GM12878 (cell line): ENCODE data around the gene GCC2. TPM values are rescaled to one million over a fixed set of nuclear protein-coding genes. Genes with fewer than 3 reads are reported as not detected.

Source experiments
- ATAC-seq: fragments of 200-7000 bp; cut with Tn5 transposase; 3 replicates; pipeline ENCODE4 v1.9.1; 2020; ENCODE audit warnings: mild to moderate bottlenecking, moderate library complexity
- BruUV-seq: library from RNA; stranded (reverse); fragments of 400-500 nt; replicated peaks from 2 replicates; lab custom pipeline; 2021; lab: Mats Ljungman, UMichigan
- CTCF ChIA-PET: fragments of 300-600 bp; sonication (Branson Sonifier 250); formaldehyde crosslinking; extraction: SDS; loops from one replicate; lab custom pipeline; 2021; ENCODE audit warnings: inconsistent platforms; lab: Yijun Ruan, JAX
- POLR2A ChIA-PET: fragments of 350-600 bp; formaldehyde crosslinking; extraction: SDS; loops from one replicate; lab custom pipeline; 2021; ENCODE audit warnings: inconsistent platforms; lab: Charles Lee
- RAD21 ChIA-PET: fragments of 300-600 bp; sonication (Branson Sonifier 250); formaldehyde crosslinking; loops from one replicate; lab custom pipeline; 2023; ENCODE audit warnings: antibody characterized with exemption; ENCODE audit not compliant: unreplicated experiment; lab: Charles Lee
- SMC1A ChIA-PET: fragments of 300-600 bp; sonication (Branson Sonifier 250); formaldehyde crosslinking; loops from one replicate; lab custom pipeline; 2023; ENCODE audit not compliant: unreplicated experiment, uncharacterized antibody; lab: Charles Lee
- DNase-seq: peaks from one replicate; pipeline ENCODE4 v3.0.0-alpha.2; 2011; ENCODE audit warnings: low read depth, low spot score
- FAIRE-seq: peaks from 3 replicates; lab custom pipeline; 2011; peaks lifted over from hg19 to GRCh38; lab: Jason Lieb, UNC
- H2AFZ ChIP-seq: 2 replicates; pipeline ENCODE4 v1.6.0; 2011; ENCODE audit warnings: low read depth, low read length, control low read depth; ENCODE audit not compliant: control insufficient read depth
- H3K27ac ChIP-seq: 2 replicates; pipeline ENCODE4 v1.5.1; 2011; ENCODE audit warnings: control low read depth; ENCODE audit not compliant: control insufficient read depth, insufficient read depth
- H3K27me3 ChIP-seq, 2 experiments: replicated peaks in 1 of 2; 2 replicates each; pipeline versions ENCODE4 v1.6.0 to v1.6.1; 2011; ENCODE audit warnings: low read length in 1 of 2; ENCODE audit not compliant: control insufficient read depth in 2 of 2, insufficient read depth in 2 of 2
- H3K36me3 ChIP-seq, 2 experiments: 2 replicates each; pipeline ENCODE4 v1.5.1; 2011; ENCODE audit warnings: low read length in 1 of 2; ENCODE audit not compliant: control insufficient read depth in 2 of 2, insufficient read depth in 2 of 2
- H3K4me1 ChIP-seq: 2 replicates; pipeline ENCODE4 v1.6.1; 2011; ENCODE audit warnings: mild to moderate bottlenecking, low read length, moderate library complexity, mixed read lengths; ENCODE audit not compliant: control insufficient read depth, insufficient read depth
- H3K4me2 ChIP-seq: 2 replicates; pipeline ENCODE4 v1.6.0; 2011; ENCODE audit warnings: control low read depth; ENCODE audit not compliant: control insufficient read depth, insufficient read depth
- H3K4me3 ChIP-seq: fragments of 200-600 bp; sonication (generic); 2 replicates; pipeline ENCODE4 v1.5.1; 2016
- H3K79me2 ChIP-seq: 2 replicates; pipeline ENCODE4 v1.6.0; 2011; ENCODE audit warnings: low read length; ENCODE audit not compliant: control insufficient read depth, insufficient read depth
- H3K9ac ChIP-seq: 2 replicates; pipeline ENCODE4 v1.8.0; 2011; ENCODE audit warnings: low read length, control low read depth, mixed read lengths; ENCODE audit not compliant: control insufficient read depth, insufficient read depth
- H3K9me3 ChIP-seq: replicated peaks from 3 replicates; pipeline ENCODE4 v1.5.1; 2011; ENCODE audit warnings: mild to moderate bottlenecking, low read length; ENCODE audit not compliant: control insufficient read depth, insufficient read depth
- H4K20me1 ChIP-seq: 2 replicates; pipeline ENCODE4 v1.6.0; 2011; ENCODE audit not compliant: control insufficient read depth, insufficient read depth
- ATF7 ChIP-seq: fragments of 450-650 bp; IDR thresholded peaks from 2 replicates; pipeline ENCODE4 v1.6.1; 2016; ENCODE audit warnings: low read depth, mild to moderate bottlenecking
- ETV6 ChIP-seq, 2 experiments: fragments of 450-650 bp in 1 of 2; IDR thresholded peaks in 1 of 2; conservative IDR thresholded peaks in 1 of 2; 2 replicates each; pipeline ENCODE4 v1.6.1; 2014; ENCODE audit warnings: antibody characterized with exemption in 1 of 2, borderline replicate concordance in 1 of 2, low read depth in 1 of 2, mild to moderate bottlenecking in 1 of 2, moderate library complexity in 1 of 2
- RBBP5 ChIP-seq: fragments of 200-600 bp; sonication (generic); conservative IDR thresholded peaks from 2 replicates; pipeline ENCODE4 v1.6.1; 2016
- WGBS: methylation state at CpG from one replicate; pipeline ENCODE4 v1.1.6; 2016; ENCODE audit warnings: low lambda C conversion rate; ENCODE audit not compliant: insufficient replicate concordance, insufficient coverage; ENCODE audit errors: missing lambda C conversion rate; 5-methylcytosine and 5-hydroxymethylcytosine counted together
- in situ Hi-C: fragments of 300-500 bp; cut with MboI; formaldehyde crosslinking; loops from 9 replicates; pipeline ENCODE4 v1.14.3; 2018; ENCODE audit warnings: mixed read lengths
- intact Hi-C: fragments of 100-400 bp; cut with micrococcal nuclease; formaldehyde crosslinking; loops from one replicate; pipeline ENCODE4 v1.14.2; 2022; ENCODE audit not compliant: unreplicated experiment
- polyA plus RNA-seq, 11 experiments: library from polyadenylated mRNA; depleted of rRNA in 4 of 11; unstranded in 6 of 11; stranded (reverse) in 5 of 11; fragments of >200 nt; fragmentation: Nextera tagmentation in 4 of 11; fragmentation: Illumina TruSeq in 1 of 11; extraction: Ambion mirVana in 4 of 11; extraction: Trizol in 1 of 11; gene quantifications; 1 replicate in 1 of 11; 2 replicates in 10 of 11; pipeline versions ENCODE4 v1.2.1 to v1.2.3, GENCODE V29; 2011 to 2016; ENCODE audit warnings: inconsistent platforms in 2 of 11, missing spikeins in 2 of 11, low read depth in 1 of 11
- total RNA-seq, 4 experiments: library from RNA; depleted of rRNA in 3 of 4; stranded (reverse); fragments of >200 nt in 3 of 4; fragmentation: Illumina TruSeq in 1 of 4; extraction: Trizol in 1 of 4; gene quantifications; 2 replicates each; pipeline versions ENCODE4 v1.2.1 to v1.2.3, GENCODE V29; 2013 to 2021
- TF ChIP-seq, protein P1 (sequence below): fragments of 450-650 bp; IDR thresholded peaks from 2 replicates; pipeline ENCODE4 v1.6.1; 2016; ENCODE audit warnings: mild to moderate bottlenecking

The GCC2 gene
- total and polyA plus RNA-seq, 10 of the 15 experiments (the other 5 are each of a cell fraction or from before 2014, with no cell fraction given): 11.8 to 35.5 (median 25.4) TPM

DNA sequence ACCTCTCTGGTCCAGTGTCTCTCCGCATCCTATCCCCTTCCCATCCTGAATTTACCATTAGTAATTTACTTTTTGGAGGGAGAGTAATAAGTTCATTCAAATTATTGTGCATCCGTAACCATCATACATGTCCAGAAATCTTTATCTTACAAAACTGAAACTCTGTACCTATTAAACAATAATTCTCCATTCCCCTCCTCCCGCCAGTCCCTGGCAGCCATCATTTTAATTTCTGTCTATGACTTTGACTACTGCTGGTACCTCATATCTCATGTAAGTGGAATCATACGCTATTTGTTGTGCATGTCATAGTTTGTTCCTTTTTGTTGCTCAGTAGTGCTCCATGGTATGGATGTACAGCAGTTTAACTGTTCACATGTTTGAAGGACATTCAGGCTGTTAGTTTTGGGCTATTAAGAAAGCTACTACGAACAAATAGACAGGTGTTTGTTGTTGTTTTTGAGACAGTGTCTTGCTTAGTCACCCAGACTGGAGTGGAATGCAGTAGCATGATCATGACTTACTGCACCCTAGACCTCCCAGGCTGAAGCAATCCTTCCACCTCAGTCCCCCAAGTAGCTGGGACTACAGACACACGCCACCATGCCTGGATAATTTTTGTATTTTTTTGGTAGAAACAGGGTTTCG lies 87.3 kb downstream of the GCC2 start (continued):
- TF ChIP-seq ETV6 (conservative IDR thresholded peaks at IDR 0.05 in 1 of 2, IDR thresholded peaks at IDR 0.05 in 1 of 2; ENCODE audit: borderline replicate concordance in 1 of 2, low read depth in 1 of 2) (no peak), ATF7 (no peak)

DNA sequence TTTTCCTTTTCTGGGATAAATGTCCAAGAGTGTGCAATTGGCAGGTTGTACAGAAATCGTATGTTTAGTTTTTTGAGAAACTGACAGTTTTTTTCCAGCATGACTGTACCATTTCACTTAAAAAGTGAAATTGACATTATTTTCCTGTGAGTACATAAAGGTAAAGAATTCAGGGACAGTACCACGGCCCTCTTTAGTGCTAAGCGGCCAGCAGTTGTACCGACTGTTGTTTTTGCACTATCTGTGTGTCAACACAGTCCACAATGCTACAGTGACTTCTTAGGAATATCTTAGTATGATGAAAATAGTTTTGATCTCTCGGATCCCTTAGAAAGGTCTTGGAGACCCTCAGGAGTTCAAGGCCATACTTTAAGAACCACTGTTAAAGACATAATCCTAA lies 87.9 kb downstream of the GCC2 start:
- DNase-seq (no peak), FAIRE-seq (no peak), ATAC-seq (no peak)
- ChIA-PET CTCF (no interaction called here), SMC1A (interaction anchor here (1.3 to 9.0 kb wide), 6 partner anchors 27 to 87 kb away, joined by 3 to 214 read pairs (median 6); partner anchors contain the start of gene GCC2), RAD21 (interaction anchor here (1.7 to 7.4 kb wide), 4 partner anchors 37 to 100 kb away, joined by 4 to 129 read pairs (median 12); no protein-coding TSS in a partner anchor), POLR2A (interaction anchor here (0.7 to 4.2 kb wide), 4 partner anchors 27 to 43 kb away, joined by 3 to 55 read pairs (median 18); no protein-coding TSS in a partner anchor)
- peaks cover 57% of the 10 kb centered on the region for H3K79me2 ChIP-seq
- H3K4me1 ChIP-seq: no peaks in the 10 kb centered on the region; the same call in 1 of the 2 replicates
- intact Hi-C loops (loop anchor here (5.0 kb wide), 1 partner anchor 45 kb away; no protein-coding TSS in a partner anchor), in situ Hi-C loops (no loop called here)
- TF ChIP-seq, protein P1, sequence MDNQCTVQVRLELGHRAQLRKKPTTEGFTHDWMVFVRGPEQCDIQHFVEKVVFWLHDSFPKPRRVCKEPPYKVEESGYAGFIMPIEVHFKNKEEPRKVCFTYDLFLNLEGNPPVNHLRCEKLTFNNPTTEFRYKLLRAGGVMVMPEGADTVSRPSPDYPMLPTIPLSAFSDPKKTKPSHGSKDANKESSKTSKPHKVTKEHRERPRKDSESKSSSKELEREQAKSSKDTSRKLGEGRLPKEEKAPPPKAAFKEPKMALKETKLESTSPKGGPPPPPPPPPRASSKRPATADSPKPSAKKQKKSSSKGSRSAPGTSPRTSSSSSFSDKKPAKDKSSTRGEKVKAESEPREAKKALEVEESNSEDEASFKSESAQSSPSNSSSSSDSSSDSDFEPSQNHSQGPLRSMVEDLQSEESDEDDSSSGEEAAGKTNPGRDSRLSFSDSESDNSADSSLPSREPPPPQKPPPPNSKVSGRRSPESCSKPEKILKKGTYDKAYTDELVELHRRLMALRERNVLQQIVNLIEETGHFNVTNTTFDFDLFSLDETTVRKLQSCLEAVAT: peak; percentile 95
- no peak for TF ChIP-seq RBBP5
- no TSS peak for BruUV-seq
- peak overlapping the region; percentile 39 for H3K4me2 ChIP-seq
- no peak overlapping the region for H3K4me3 ChIP-seq
- H3K9me3 ChIP-seq: no peaks in the 10 kb centered on the region
- no peaks in the 10 kb centered on the region for H3K27me3 ChIP-seq
- no peaks in the 10 kb centered on the region for H3K36me3 ChIP-seq
- WGBS: 97% methylated on average over 5 of the region's 5 CpGs
- no peak overlapping the region for H2AFZ ChIP-seq
- H4K20me1 ChIP-seq: no peaks in the 10 kb centered on the region
- H3K9ac ChIP-seq: no peak overlapping the region
- no peak overlapping the region for H3K27ac ChIP-seq
